K562 (cell line): Measurements from ENCODE around the gene FXYD4. TPM values are rescaled to one million over a fixed set of nuclear protein-coding genes. Genes with fewer than 3 reads are reported as not detected.

Experiments used
- C11orf30 ChIP-seq: fragments of 450-650 bp; IDR thresholded peaks from 2 replicates; pipeline ENCODE4 v1.6.1; 2016; ENCODE audit warnings: low read depth, mild to moderate bottlenecking
- CBX2 ChIP-seq: fragments of 200-600 bp; sonication (generic); IDR thresholded peaks from one replicate; pipeline ENCODE4 v1.6.1; 2012; ENCODE audit warnings: mild to moderate bottlenecking, low read length, inconsistent platforms; ENCODE audit not compliant: insufficient read depth, poor library complexity, severe bottlenecking
- CREM ChIP-seq: IDR thresholded peaks from 2 replicates; pipeline ENCODE4 v1.6.1; 2014; ENCODE audit warnings: antibody characterized with exemption, low read depth
- CTCFL ChIP-seq: IDR thresholded peaks from 2 replicates; pipeline ENCODE4 v1.6.1; 2011; ENCODE audit warnings: borderline replicate concordance, low read depth, mild to moderate bottlenecking, moderate library complexity, low read length; ENCODE audit not compliant: insufficient read depth, poor library complexity, severe bottlenecking
- ELK3 ChIP-seq: fragments of 450-650 bp; formaldehyde crosslinking; IDR thresholded peaks from 2 replicates; pipeline ENCODE4 v1.4.0; 2020; ENCODE audit warnings: mild to moderate bottlenecking
- ETV1 ChIP-seq: fragments of 450-650 bp; conservative IDR thresholded peaks from 2 replicates; pipeline ENCODE4 v1.6.1; 2016; ENCODE audit warnings: missing genetic modification characterization, control low read depth, low read depth, missing compliant biosample characterization
- ETV6 ChIP-seq, 3 experiments: fragments of 150-350 bp in 1 of 3; sonication (generic) in 1 of 3; formaldehyde crosslinking in 1 of 3; IDR thresholded peaks; 2 replicates each; pipeline versions ENCODE4 v1.6.1 to v1.8.0; 2014 to 2022; ENCODE audit warnings: borderline replicate concordance in 2 of 3, low read depth in 2 of 3, antibody characterized with exemption in 1 of 3, low read length in 1 of 3, mild to moderate bottlenecking in 1 of 3, missing genetic modification reagents in 1 of 3
- HDAC1 ChIP-seq, 2 experiments: fragments of 450-650 bp; IDR thresholded peaks; 2 replicates each; pipeline ENCODE4 v1.6.1; 2016 to 2017; ENCODE audit warnings: inconsistent platforms in 1 of 2, mild to moderate bottlenecking in 1 of 2, moderate library complexity in 1 of 2
- IFI16 ChIP-seq: fragments of 250-450 bp; sonication (Bioruptor Pico); IDR thresholded peaks from 2 replicates; pipeline ENCODE4 v2.1.2; 2022; ENCODE audit warnings: mild to moderate bottlenecking, inconsistent platforms
- NR1H2 ChIP-seq: sonication (generic); formaldehyde crosslinking; IDR thresholded peaks from 2 replicates; pipeline ENCODE4 v1.4.0; 2020; ENCODE audit warnings: mild to moderate bottlenecking, missing genetic modification reagents
- TRIM28 ChIP-seq: fragments of 450-650 bp; IDR thresholded peaks from 2 replicates; pipeline ENCODE4 v1.6.1; 2017
- ZFP36 ChIP-seq: fragments of 150-350 bp; IDR thresholded peaks from 2 replicates; pipeline ENCODE4 v1.6.1; 2018; ENCODE audit warnings: low read length, low read depth; ENCODE audit not compliant: partially characterized antibody
- ZNF197 ChIP-seq: fragments of 200-800 bp; sonication (Bioruptor generic); IDR thresholded peaks from 2 replicates; pipeline ENCODE4 v1.6.1; 2016; ENCODE audit warnings: low read depth, missing genetic modification characterization, missing compliant biosample characterization
- ZNF639 ChIP-seq, 2 experiments: fragments of 200-800 bp in 1 of 2; sonication (Bioruptor generic) in 1 of 2; sonication (generic) in 1 of 2; formaldehyde crosslinking in 1 of 2; IDR thresholded peaks in 1 of 2; conservative IDR thresholded peaks in 1 of 2; 2 replicates each; pipeline versions ENCODE4 v1.5.0 to v1.6.1; 2016 to 2020; ENCODE audit warnings: missing compliant biosample characterization in 1 of 2, missing genetic modification characterization in 1 of 2, missing genetic modification reagents in 1 of 2
- polyA plus RNA-seq, 8 experiments: library from polyadenylated mRNA; depleted of rRNA in 4 of 8; stranded (reverse) in 5 of 8; unstranded in 3 of 8; fragments of >200 nt; fragmentation: Nextera tagmentation in 2 of 8; fragmentation: Illumina TruSeq in 1 of 8; extraction: Ambion mirVana in 2 of 8; extraction: Trizol in 1 of 8; gene quantifications; 2 replicates each; pipeline versions ENCODE4 v1.2.1 to v1.2.3, GENCODE V29; 2011 to 2014; ENCODE audit warnings: inconsistent platforms in 1 of 8, missing spikeins in 1 of 8
- total RNA-seq, 7 experiments: library from RNA; depleted of rRNA in 6 of 7; stranded (reverse); fragments of >200 nt in 6 of 7; fragmentation: Illumina TruSeq in 2 of 7; extraction: Trizol in 2 of 7; gene quantifications; 2 replicates each; pipeline versions ENCODE4 v1.2.1 to v1.2.3, GENCODE V29; 2011 to 2021; ENCODE audit warnings: low replicate concordance in 1 of 7
- TF ChIP-seq, protein P1 (sequence below): fragments of 250-450 bp; sonication (Bioruptor Pico); IDR thresholded peaks from 2 replicates; pipeline ENCODE4 v1.4.0; 2020; ENCODE audit warnings: mild to moderate bottlenecking, moderate library complexity
- TF ChIP-seq, protein P2 (sequence below), 2 experiments: IDR thresholded peaks in 1 of 2; conservative IDR thresholded peaks in 1 of 2; 2 replicates each; pipeline ENCODE4 v1.6.1; 2016; ENCODE audit warnings: low read depth in 2 of 2, mild to moderate bottlenecking in 1 of 2, missing compliant biosample characterization in 1 of 2, missing genetic modification characterization in 1 of 2, moderate library complexity in 1 of 2

The FXYD4 gene
- total and polyA plus RNA-seq, 9 of the 15 experiments (the other 6 are each of a cell fraction or from before 2014, with no cell fraction given) = not detected

- no peak for TF ChIP-seq ZNF639 (CRISPR knock-in tag; conservative IDR thresholded peaks at IDR 0.05 in 1 of 2, IDR thresholded peaks at IDR 0.05 in 1 of 2)
- no peak for TF ChIP-seq ELK3 (CRISPR knock-in tag)
- TF ChIP-seq CREM = 0 out of 2 replicates have a peak, but pooled peaks have one; percentile 29
- no peak for TF ChIP-seq ETV1 (tag)
- no peak for TF ChIP-seq CBX2
- TF ChIP-seq, protein P1, sequence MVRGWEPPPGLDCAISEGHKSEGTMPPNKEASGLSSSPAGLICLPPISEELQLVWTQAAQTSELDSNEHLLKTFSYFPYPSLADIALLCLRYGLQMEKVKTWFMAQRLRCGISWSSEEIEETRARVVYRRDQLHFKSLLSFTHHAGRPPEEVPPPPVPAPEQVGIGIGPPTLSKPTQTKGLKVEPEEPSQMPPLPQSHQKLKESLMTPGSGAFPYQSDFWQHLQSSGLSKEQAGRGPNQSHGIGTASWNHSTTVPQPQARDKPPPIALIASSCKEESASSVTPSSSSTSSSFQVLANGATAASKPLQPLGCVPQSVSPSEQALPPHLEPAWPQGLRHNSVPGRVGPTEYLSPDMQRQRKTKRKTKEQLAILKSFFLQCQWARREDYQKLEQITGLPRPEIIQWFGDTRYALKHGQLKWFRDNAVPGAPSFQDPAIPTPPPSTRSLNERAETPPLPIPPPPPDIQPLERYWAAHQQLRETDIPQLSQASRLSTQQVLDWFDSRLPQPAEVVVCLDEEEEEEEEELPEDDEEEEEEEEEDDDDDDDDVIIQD = no peak
- no peak for TF ChIP-seq IFI16 (CRISPR knock-in tag)
- TF ChIP-seq CTCFL = no peak
- TF ChIP-seq ETV6 (IDR thresholded peaks at IDR 0.05; ENCODE audit: borderline replicate concordance in 1 of 2, low read depth in 2 of 2, low read length in 1 of 2) = no peak
- TF ChIP-seq ETV6 (CRISPR knock-in tag; IDR thresholded peaks at IDR 0.05; ENCODE audit: borderline replicate concordance) = no peak
- TF ChIP-seq C11orf30 = no peak
- TF ChIP-seq ZFP36 = no peak
- TF ChIP-seq TRIM28 = no peak
- no peak for TF ChIP-seq HDAC1 (IDR thresholded peaks at IDR 0.05)
- TF ChIP-seq NR1H2 (CRISPR knock-in tag) = no peak
- TF ChIP-seq, protein P2, sequence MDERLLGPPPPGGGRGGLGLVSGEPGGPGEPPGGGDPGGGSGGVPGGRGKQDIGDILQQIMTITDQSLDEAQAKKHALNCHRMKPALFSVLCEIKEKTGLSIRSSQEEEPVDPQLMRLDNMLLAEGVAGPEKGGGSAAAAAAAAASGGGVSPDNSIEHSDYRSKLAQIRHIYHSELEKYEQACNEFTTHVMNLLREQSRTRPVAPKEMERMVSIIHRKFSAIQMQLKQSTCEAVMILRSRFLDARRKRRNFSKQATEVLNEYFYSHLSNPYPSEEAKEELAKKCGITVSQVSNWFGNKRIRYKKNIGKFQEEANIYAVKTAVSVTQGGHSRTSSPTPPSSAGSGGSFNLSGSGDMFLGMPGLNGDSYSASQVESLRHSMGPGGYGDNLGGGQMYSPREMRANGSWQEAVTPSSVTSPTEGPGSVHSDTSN (CRISPR knock-in tag; IDR thresholded peaks at IDR 0.05; ENCODE audit: low read depth) = no peak
- TF ChIP-seq, protein P2 (tag; conservative IDR thresholded peaks at IDR 0.05; ENCODE audit: low read depth) = peak; percentile 19; the same call in 1 of the 2 replicates
- TF ChIP-seq ZNF197 (CRISPR knock-in tag) = no peak
Observed at GRCh38 chr10:43355749-43356371, 15.6 kb upstream of the FXYD4 start (continued).
